A549 (cell line): ENCODE results near the gene CAMKMT. TPM values are rescaled to one million over a fixed set of nuclear protein-coding genes. Genes with fewer than 3 reads are reported as not detected.

ENCODE experiments used
- ATAC-seq, 2 experiments: fragments of 200-7000 bp in 1 of 2; fragments of >200 bp in 1 of 2; cut with Nextera tagmentation in 1 of 2; cut with Tn5 transposase in 1 of 2; 3 replicates each; pipeline versions ENCODE4 v1.8.0 to v1.9.1; 2018 to 2020; ENCODE audit warnings: mild to moderate bottlenecking in 1 of 2, moderate library complexity in 1 of 2
- CTCF ChIA-PET: fragments of 300-600 bp; sonication (Branson Sonifier 250); formaldehyde crosslinking; extraction: SDS; loops from one replicate; lab custom pipeline; 2021; ENCODE audit warnings: antibody characterized with exemption, inconsistent platforms; lab: Yijun Ruan, JAX
- POLR2A ChIA-PET: fragments of 350-600 bp; formaldehyde crosslinking; extraction: SDS; loops from one replicate; lab custom pipeline; 2021; ENCODE audit warnings: antibody characterized with exemption, inconsistent platforms; lab: Yijun Ruan, JAX
- DNase-seq, 2 experiments: peaks; one replicate each; pipeline versions ENCODE4 v3.0.0 to v3.0.0-alpha.2; 2011 to 2016; ENCODE audit warnings: low read depth in 1 of 2, low spot score in 1 of 2
- FAIRE-seq: peaks from 2 replicates; lab custom pipeline; 2011; peaks lifted over from hg19 to GRCh38; lab: Jason Lieb, UNC
- H3K27ac ChIP-seq, 2 experiments: fragments of >200 bp; sonication (Bioruptor Twin); formaldehyde crosslinking; 3 replicates each; pipeline ENCODE4 v1.5.1; 2016 to 2017
- H3K4me1 ChIP-seq: fragments of >200 bp; sonication (Bioruptor Twin); formaldehyde crosslinking; 3 replicates; pipeline ENCODE4 v1.6.1; 2016
- H3K4me2 ChIP-seq: fragments of >200 bp; sonication (Bioruptor Twin); formaldehyde crosslinking; 3 replicates; pipeline ENCODE4 v1.6.1; 2016
- H3K4me3 ChIP-seq: fragments of >200 bp; sonication (Bioruptor Twin); formaldehyde crosslinking; 3 replicates; pipeline ENCODE4 v1.5.1; 2016
- H3K9me3 ChIP-seq: fragments of >200 bp; sonication (Bioruptor Twin); formaldehyde crosslinking; 3 replicates; pipeline ENCODE4 v1.6.1; 2016
- ATOH8 ChIP-seq: fragments of 250-450 bp; sonication (Bioruptor Pico); IDR thresholded peaks from 2 replicates; pipeline ENCODE4 v1.5.0; 2020; ENCODE audit warnings: low read depth, mild to moderate bottlenecking, moderate library complexity
- BHLHE40 ChIP-seq: IDR thresholded peaks from 2 replicates; pipeline ENCODE4 v1.6.1; 2012; ENCODE audit warnings: low read depth, low read length, inconsistent platforms
- CBX2 ChIP-seq: fragments of 200-600 bp; sonication (generic); IDR thresholded peaks from 2 replicates; pipeline ENCODE4 v1.6.1; 2016; ENCODE audit warnings: low read depth, mild to moderate bottlenecking, borderline replicate concordance
- CBX8 ChIP-seq: fragments of 200-600 bp; sonication (generic); IDR thresholded peaks from 2 replicates; pipeline ENCODE4 v1.6.1; 2016
- CEBPB ChIP-seq, 2 experiments: fragments of >200 bp in 1 of 2; sonication (Bioruptor Twin) in 1 of 2; formaldehyde crosslinking in 1 of 2; IDR thresholded peaks; 2 replicates each; pipeline ENCODE4 v1.6.1; 2012 to 2016
- CHD2 ChIP-seq: fragments of 150-350 bp; IDR thresholded peaks from 2 replicates; pipeline ENCODE4 v1.6.1; 2014; ENCODE audit warnings: low read length; ENCODE audit not compliant: partially characterized antibody
- CHD4 ChIP-seq: fragments of 200-600 bp; sonication (generic); IDR thresholded peaks from 2 replicates; pipeline ENCODE4 v1.6.1; 2016; ENCODE audit warnings: antibody characterized with exemption, mild to moderate bottlenecking, borderline replicate concordance
- FOXS1 ChIP-seq: fragments of 250-450 bp; sonication (Bioruptor Pico); IDR thresholded peaks from 2 replicates; pipeline ENCODE4 v1.5.0; 2020; ENCODE audit warnings: mild to moderate bottlenecking, moderate library complexity
- HOXA7 ChIP-seq: fragments of 250-450 bp; sonication (Bioruptor Pico); IDR thresholded peaks from 2 replicates; pipeline ENCODE4 v1.5.0; 2020; ENCODE audit warnings: mild to moderate bottlenecking, moderate library complexity
- HOXB13 ChIP-seq: fragments of 250-450 bp; sonication (Bioruptor Pico); IDR thresholded peaks from 2 replicates; pipeline ENCODE4 v1.5.0; 2020; ENCODE audit warnings: low read depth, mild to moderate bottlenecking, moderate library complexity
- KDM5A ChIP-seq: fragments of 200-600 bp; sonication (generic); IDR thresholded peaks from 2 replicates; pipeline ENCODE4 v1.6.1; 2016; ENCODE audit warnings: antibody characterized with exemption, mild to moderate bottlenecking
- NFE2L2 ChIP-seq: fragments of 150-350 bp; conservative IDR thresholded peaks from 2 replicates; pipeline ENCODE4 v1.6.1; 2014; ENCODE audit warnings: low read length
- NPAS2 ChIP-seq: fragments of 250-450 bp; sonication (Bioruptor Pico); IDR thresholded peaks from 2 replicates; pipeline ENCODE4 v1.8.0; 2022; ENCODE audit warnings: mild to moderate bottlenecking, moderate library complexity, borderline replicate concordance
- RAD21 ChIP-seq, 2 experiments: fragments of >200 bp in 1 of 2; sonication (Bioruptor Twin) in 1 of 2; formaldehyde crosslinking in 1 of 2; IDR thresholded peaks in 1 of 2; conservative IDR thresholded peaks in 1 of 2; 2 replicates in 1 of 2; 3 replicates in 1 of 2; pipeline ENCODE4 v1.6.1; 2012 to 2018; ENCODE audit warnings: inconsistent platforms in 1 of 2
- RARB ChIP-seq: fragments of 250-450 bp; sonication (Bioruptor Pico); IDR thresholded peaks from 2 replicates; pipeline ENCODE4 v1.8.0; 2021; ENCODE audit warnings: mild to moderate bottlenecking, moderate library complexity
- RCOR1 ChIP-seq: fragments of 150-350 bp; IDR thresholded peaks from 2 replicates; pipeline ENCODE4 v1.6.1; 2014; ENCODE audit warnings: antibody characterized with exemption, low read length, low read depth
- TP53 ChIP-seq: fragments of 250-450 bp; sonication (Bioruptor Pico); IDR thresholded peaks from 2 replicates; pipeline ENCODE4 v1.5.0; 2021; ENCODE audit warnings: mild to moderate bottlenecking, moderate library complexity
- USF2 ChIP-seq: fragments of 450-650 bp; IDR thresholded peaks from 2 replicates; pipeline ENCODE4 v1.6.1; 2014; ENCODE audit warnings: antibody characterized with exemption
- ZFP36 ChIP-seq: fragments of 450-650 bp; IDR thresholded peaks from 2 replicates; pipeline ENCODE4 v1.6.1; 2014; ENCODE audit warnings: borderline replicate concordance; ENCODE audit not compliant: partially characterized antibody
- WGBS: methylation state at CpG from one replicate; pipeline ENCODE4 v1.1.6; 2017; ENCODE audit errors: missing lambda C conversion rate; 5-methylcytosine and 5-hydroxymethylcytosine counted together
- polyA plus RNA-seq, 4 experiments: library from polyadenylated mRNA; depleted of rRNA in 3 of 4; stranded (reverse); fragments of >200 nt; fragmentation: RNase III in 1 of 4; extraction: RNeasy Plus Mini Kit Qiagen cat#74134 plus additional on column Dnase treatment in 1 of 4; gene quantifications; 2 replicates in 3 of 4; 3 replicates in 1 of 4; pipeline ENCODE4 v1.2.3, GENCODE V29; 2011 to 2017
- TF ChIP-seq, protein P1 (sequence below): fragments of >200 bp; sonication (Bioruptor Twin); formaldehyde crosslinking; IDR thresholded peaks from 3 replicates; pipeline ENCODE4 v1.5.1; 2016
- TF ChIP-seq, protein P2 (sequence below): IDR thresholded peaks from 2 replicates; pipeline ENCODE4 v1.6.1; 2012; ENCODE audit warnings: low read depth, borderline replicate concordance

CAMKMT gene
- polyA plus RNA-seq, 2 of the 4 experiments (the other 2 are of a cell fraction), result 6.5 to 15.7 TPM

GRCh38 chr2:44566059-44566458 is 204.3 kb downstream of the CAMKMT start (continued):
- TF ChIP-seq, protein P1, sequence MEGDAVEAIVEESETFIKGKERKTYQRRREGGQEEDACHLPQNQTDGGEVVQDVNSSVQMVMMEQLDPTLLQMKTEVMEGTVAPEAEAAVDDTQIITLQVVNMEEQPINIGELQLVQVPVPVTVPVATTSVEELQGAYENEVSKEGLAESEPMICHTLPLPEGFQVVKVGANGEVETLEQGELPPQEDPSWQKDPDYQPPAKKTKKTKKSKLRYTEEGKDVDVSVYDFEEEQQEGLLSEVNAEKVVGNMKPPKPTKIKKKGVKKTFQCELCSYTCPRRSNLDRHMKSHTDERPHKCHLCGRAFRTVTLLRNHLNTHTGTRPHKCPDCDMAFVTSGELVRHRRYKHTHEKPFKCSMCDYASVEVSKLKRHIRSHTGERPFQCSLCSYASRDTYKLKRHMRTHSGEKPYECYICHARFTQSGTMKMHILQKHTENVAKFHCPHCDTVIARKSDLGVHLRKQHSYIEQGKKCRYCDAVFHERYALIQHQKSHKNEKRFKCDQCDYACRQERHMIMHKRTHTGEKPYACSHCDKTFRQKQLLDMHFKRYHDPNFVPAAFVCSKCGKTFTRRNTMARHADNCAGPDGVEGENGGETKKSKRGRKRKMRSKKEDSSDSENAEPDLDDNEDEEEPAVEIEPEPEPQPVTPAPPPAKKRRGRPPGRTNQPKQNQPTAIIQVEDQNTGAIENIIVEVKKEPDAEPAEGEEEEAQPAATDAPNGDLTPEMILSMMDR, result no peak
- no peak for TF ChIP-seq HOXA7 (CRISPR knock-in tag)
- no peak for TF ChIP-seq CHD2
- TF ChIP-seq KDM5A, result no peak
- TF ChIP-seq CEBPB (IDR thresholded peaks at IDR 0.05), result no peak

GRCh38 chr2:44569491-44569890 is 207.7 kb downstream of the CAMKMT start:
- Histone ChIP-seq H3K4me2 (no peak overlapping the region), H3K4me3 (no peak overlapping the region), H3K9me3 (no peaks in the 10 kb centered on the region), H3K4me1 (peaks cover 7% of the 10 kb centered on the region; the same call in 1 of the 3 replicates), H3K27ac (no peak overlapping the region)
- CTCF ChIA-PET, result no interaction called here
- 90% methylated on average over 2 of the region's 2 CpGs for whole genome bisulfite sequencing
- TF ChIP-seq FOXS1 (CRISPR knock-in tag), result no peak
- no peak for TF ChIP-seq ZFP36
- TF ChIP-seq HOXB13 (CRISPR knock-in tag), result no peak
- no peak for TF ChIP-seq ATOH8 (CRISPR knock-in tag)
- no peak for TF ChIP-seq BHLHE40
- TF ChIP-seq, protein P2, sequence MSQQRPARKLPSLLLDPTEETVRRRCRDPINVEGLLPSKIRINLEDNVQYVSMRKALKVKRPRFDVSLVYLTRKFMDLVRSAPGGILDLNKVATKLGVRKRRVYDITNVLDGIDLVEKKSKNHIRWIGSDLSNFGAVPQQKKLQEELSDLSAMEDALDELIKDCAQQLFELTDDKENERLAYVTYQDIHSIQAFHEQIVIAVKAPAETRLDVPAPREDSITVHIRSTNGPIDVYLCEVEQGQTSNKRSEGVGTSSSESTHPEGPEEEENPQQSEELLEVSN, result no peak
- TF ChIP-seq RCOR1, result no peak
- no peak for TF ChIP-seq CHD4
- TF ChIP-seq USF2, result no peak
- no peak for TF ChIP-seq NFE2L2
- TF ChIP-seq TP53, result no peak
- TF ChIP-seq NPAS2 (CRISPR knock-in tag), result no peak
- TF ChIP-seq, protein P1, result no peak
- TF ChIP-seq CBX2, result no peak
- no peak for ATAC-seq
- POLR2A ChIA-PET, result no interaction called here
- no peak for FAIRE-seq
- no peak for DNase-seq

DNA sequence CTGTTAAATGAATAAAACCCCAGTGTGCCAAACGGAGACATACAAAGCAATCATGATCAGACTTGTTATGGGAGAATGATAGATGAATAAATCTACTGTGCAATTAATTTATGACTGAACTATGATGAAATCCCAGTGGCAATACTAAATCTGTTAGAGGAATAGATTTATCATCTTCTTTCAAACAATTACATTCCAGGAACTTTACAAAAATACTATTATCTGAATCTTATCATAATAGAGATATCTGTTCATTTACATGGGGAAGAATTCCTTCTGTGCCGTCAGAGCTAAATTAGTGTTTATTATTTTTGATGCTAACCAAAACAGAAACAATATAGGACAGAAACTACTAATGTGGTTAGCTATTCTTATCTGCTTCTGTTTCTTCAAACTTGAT is 208.5 kb downstream of the CAMKMT start:
- 79% methylated on average over 2 of the region's 2 CpGs for WGBS

More for the DNA sequence above, 208.5 kb downstream of the CAMKMT start:
- FAIRE-seq (peak; percentile 85), ATAC-seq (no peak), DNase-seq (no peak)
- no peak for TF ChIP-seq NFE2L2
- TF ChIP-seq CBX8, result no peak
- no peak for TF ChIP-seq RARB (CRISPR knock-in tag)
- no peak for TF ChIP-seq CHD4
- no peak for TF ChIP-seq RAD21 (conservative IDR thresholded peaks at IDR 0.05 in 1 of 2, IDR thresholded peaks at IDR 0.05 in 1 of 2)
- no peak for TF ChIP-seq BHLHE40
- TF ChIP-seq NPAS2 (CRISPR knock-in tag), result no peak
- no peak overlapping the region for H3K4me2 ChIP-seq
- H3K9me3 ChIP-seq, result no peaks in the 10 kb centered on the region
- ChIA-PET POLR2A (no interaction called here), CTCF (interaction anchor here (0.6 to 1.7 kb wide), 3 partner anchors 9 to 91 kb away, joined by 3 to 5 read pairs (median 3); no protein-coding TSS in a partner anchor)
- no peak overlapping the region for H3K27ac ChIP-seq
- H3K4me1 ChIP-seq, result peaks cover 7% of the 10 kb centered on the region; the same call in 1 of the 3 replicates
- no peak overlapping the region for H3K4me3 ChIP-seq
